ENCODE measurements around the gene EIF5A.
A peak's percentile ranks its signal among the peaks of the same experiment; 100 is the strongest.

The EIF5A gene

GRCh38 chr17:7292729-7293128 lies 14.7 kb upstream of the EIF5A start:
- Mint-ChIP-seq H3K9me3 (no peaks in the 10 kb centered on the region), H3K4me3 (no peak overlapping the region), H3K4me1 (peaks cover 7% of the 10 kb centered on the region), H3K36me3 (ENCODE audit: insufficient read depth) (peaks cover 7% of the 10 kb centered on the region), H3K27ac (ENCODE audit: low read depth) (no peak overlapping the region), H3K27me3 (peaks cover 64% of the 10 kb centered on the region)
- no peak for DNase-seq (ENCODE audit: low spot score in 2 of 2)
- ATAC-seq (replicated peaks; ENCODE audit: extremely low read depth, poor library complexity, severe bottlenecking): no peak

DNA sequence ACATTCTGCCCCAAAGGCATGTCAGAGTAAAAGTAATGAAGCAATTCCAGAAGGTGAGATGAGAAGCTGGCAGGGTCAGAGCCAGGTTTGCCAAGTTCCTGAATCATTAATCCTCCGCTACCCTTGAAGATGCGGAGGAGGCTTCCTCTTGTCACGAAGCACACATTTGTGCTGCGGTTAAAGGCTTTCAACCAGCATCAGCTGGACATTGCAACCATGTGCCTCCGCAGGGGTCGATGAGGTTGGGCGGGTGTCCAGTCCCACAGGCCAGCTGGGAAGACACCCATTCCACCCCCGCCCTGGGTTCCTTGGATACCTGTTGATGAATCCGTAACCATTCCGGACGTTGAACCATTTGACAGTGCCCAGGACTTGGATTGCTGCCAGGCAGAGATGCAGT lies 14.3 kb upstream of the EIF5A start:
- H3K4me3 Mint-ChIP-seq: peak overlapping the region; percentile 57

GRCh38 chr17:7293816-7294613 lies 13.4 kb upstream of the EIF5A start:
- Mint-ChIP-seq H3K27ac (ENCODE audit: low read depth) (no peak overlapping the region), H3K36me3 (ENCODE audit: insufficient read depth) (peaks cover 7% of the 10 kb centered on the region), H3K27me3 (peaks cover 53% of the 10 kb centered on the region), H3K4me3 (peak overlapping the region; percentile 57), H3K9me3 (no peaks in the 10 kb centered on the region), H3K4me1 (peaks cover 7% of the 10 kb centered on the region)
- no peak for ATAC-seq (replicated peaks; ENCODE audit: extremely low read depth, poor library complexity, severe bottlenecking)
- DNase-seq (ENCODE audit: low spot score in 2 of 2): no peak

More for the DNA sequence above, 14.3 kb upstream of the EIF5A start:
- Mint-ChIP-seq H3K4me1 (peaks cover 7% of the 10 kb centered on the region), H3K9me3 (no peaks in the 10 kb centered on the region), H3K27ac (ENCODE audit: low read depth) (no peak overlapping the region), H3K27me3 (peaks cover 60% of the 10 kb centered on the region), H3K36me3 (ENCODE audit: insufficient read depth) (peaks cover 7% of the 10 kb centered on the region)
- DNase-seq (ENCODE audit: low spot score in 2 of 2) (no peak), ATAC-seq (replicated peaks; ENCODE audit: extremely low read depth, poor library complexity, severe bottlenecking) (no peak)

- no peaks in the 10 kb centered on the region for H3K9me3 Mint-ChIP-seq
- ATAC-seq (replicated peaks; ENCODE audit: extremely low read depth, poor library complexity, severe bottlenecking) (peak; percentile 58), DNase-seq (ENCODE audit: low spot score in 2 of 2) (peak; percentile 31 to 47)
- H3K4me3 Mint-ChIP-seq: peak within 1 kb of the TSS; percentile 85
- peaks cover 7% of the 10 kb centered on the region for H3K36me3 Mint-ChIP-seq (ENCODE audit: insufficient read depth)
- H3K4me1 Mint-ChIP-seq: peaks cover 7% of the 10 kb centered on the region
- peak within 1 kb of the TSS; percentile 85 for H3K27ac Mint-ChIP-seq (ENCODE audit: low read depth)
- H3K27me3 Mint-ChIP-seq: peaks cover 52% of the 10 kb centered on the region
These were observed 12.7 kb upstream of the EIF5A start, which contains the start of gene YBX2 for GRCh38 chr17:7294614-7295153. YBX2 (minus strand) TSS chr17:7294639; CDS start chr17:7294500, 139 bp downstream.

DNA sequence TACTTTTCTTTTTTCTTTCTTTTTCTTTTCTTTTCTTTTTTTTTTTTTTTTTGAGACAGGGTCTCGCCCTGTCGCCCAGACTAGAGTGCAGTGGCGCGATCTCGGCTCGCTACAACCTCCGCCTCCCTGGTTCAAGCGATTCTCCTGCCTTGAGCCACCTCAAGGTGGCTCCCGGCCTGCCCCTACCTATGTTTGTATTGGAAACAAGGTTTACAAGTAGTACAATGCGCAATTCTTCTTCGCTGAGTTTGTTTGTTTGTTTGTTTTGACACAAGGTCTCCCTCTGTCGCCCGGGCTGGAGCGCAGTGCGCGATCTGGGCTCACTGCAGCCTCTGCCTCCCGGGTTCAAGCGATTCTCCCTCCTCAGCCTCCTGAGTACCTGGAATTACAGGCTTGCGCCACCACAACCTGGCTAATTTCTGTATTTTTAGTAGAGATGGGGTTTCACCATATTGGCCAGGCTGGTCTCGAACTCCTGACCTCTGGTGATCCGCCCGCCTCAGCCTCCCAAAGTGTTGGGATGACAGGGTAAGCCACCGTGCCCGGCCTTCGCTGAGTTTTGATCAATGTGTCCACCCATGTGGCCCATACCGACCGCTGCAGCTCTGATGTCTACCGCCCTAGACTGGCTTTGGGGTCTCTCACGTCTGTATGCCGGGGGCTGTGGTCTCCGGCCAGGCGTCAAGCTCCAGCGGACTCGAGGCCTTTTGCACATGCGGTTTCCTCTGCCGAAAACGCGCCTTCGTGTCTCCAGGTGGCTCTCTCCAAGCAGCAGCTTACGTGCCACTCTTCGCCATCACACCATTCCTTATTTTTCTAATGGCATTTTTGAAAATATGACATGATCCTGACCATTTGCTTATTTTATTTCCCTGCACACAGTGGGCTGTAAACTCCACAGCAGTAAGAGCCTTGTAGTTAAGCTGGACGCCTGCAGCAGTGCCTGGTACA lies 11.9 kb upstream of the EIF5A start:
- Mint-ChIP-seq H3K36me3 (ENCODE audit: insufficient read depth) (peaks cover 7% of the 10 kb centered on the region), H3K27ac (ENCODE audit: low read depth) (peak overlapping the region; percentile 85), H3K9me3 (no peaks in the 10 kb centered on the region), H3K4me1 (peaks cover 7% of the 10 kb centered on the region), H3K27me3 (peaks cover 43% of the 10 kb centered on the region), H3K4me3 (peak overlapping the region; percentile 85)
- DNase-seq (ENCODE audit: low spot score in 2 of 2): no peak
- ATAC-seq (replicated peaks; ENCODE audit: extremely low read depth, poor library complexity, severe bottlenecking): no peak

DNA sequence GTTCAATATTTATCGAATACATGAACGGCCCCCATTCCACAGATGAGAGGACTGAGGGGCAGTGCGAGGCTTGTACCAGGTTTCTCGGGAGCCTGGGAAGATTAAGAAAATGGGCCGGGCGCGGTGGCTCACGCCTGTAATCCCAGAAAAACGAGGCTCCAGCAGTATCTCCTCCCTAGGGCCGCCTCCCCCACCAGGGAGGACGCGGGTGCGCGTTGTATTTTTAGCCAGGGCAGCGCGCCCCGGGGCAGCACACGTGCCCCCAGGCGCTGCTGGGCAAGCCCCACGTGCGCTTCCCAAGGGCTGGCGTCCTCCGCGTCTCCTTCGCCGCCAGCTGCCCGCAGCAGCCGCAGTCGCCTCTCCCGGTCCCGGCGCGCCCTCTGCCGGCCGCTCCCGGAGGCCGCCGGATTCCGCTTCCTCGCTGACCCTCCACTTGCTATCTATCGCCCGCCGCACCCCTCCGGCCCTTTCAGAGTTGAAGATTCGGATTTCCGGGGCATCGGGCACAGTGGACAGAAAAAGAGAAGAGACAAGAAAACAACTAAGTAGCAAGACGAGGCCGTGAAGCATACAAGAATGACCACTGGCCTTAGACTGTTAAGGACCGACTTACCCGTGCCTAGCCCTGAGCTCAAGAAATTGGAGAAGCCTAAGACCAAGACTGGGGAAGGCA lies 11.1 kb upstream of the EIF5A start:
- no peak overlapping the region for H3K27ac Mint-ChIP-seq (ENCODE audit: low read depth)
- peaks cover 35% of the 10 kb centered on the region for H3K27me3 Mint-ChIP-seq
- peaks cover 7% of the 10 kb centered on the region for H3K36me3 Mint-ChIP-seq (ENCODE audit: insufficient read depth)
- H3K4me1 Mint-ChIP-seq: peaks cover 7% of the 10 kb centered on the region
- DNase-seq (ENCODE audit: low spot score in 2 of 2) (peak in 1 of 2 donors; percentile 60), ATAC-seq (replicated peaks; ENCODE audit: extremely low read depth, poor library complexity, severe bottlenecking) (no peak)
- no peaks in the 10 kb centered on the region for H3K9me3 Mint-ChIP-seq
- no peak overlapping the region for H3K4me3 Mint-ChIP-seq

- DNase-seq (ENCODE audit: low spot score in 2 of 2) (no peak), ATAC-seq (replicated peaks; ENCODE audit: extremely low read depth, poor library complexity, severe bottlenecking) (no peak)
- no peak overlapping the region for H3K4me3 Mint-ChIP-seq
- no peaks in the 10 kb centered on the region for H3K27me3 Mint-ChIP-seq
- H3K27ac Mint-ChIP-seq (ENCODE audit: low read depth): no peak overlapping the region
- peaks cover 21% of the 10 kb centered on the region for H3K36me3 Mint-ChIP-seq (ENCODE audit: insufficient read depth)
- peaks cover 7% of the 10 kb centered on the region for H3K4me1 Mint-ChIP-seq
- H3K9me3 Mint-ChIP-seq: no peaks in the 10 kb centered on the region
These were observed 3.2 kb upstream of the EIF5A start for GRCh38 chr17:7304179-7304578.

- H3K4me3 Mint-ChIP-seq: peak overlapping the region; percentile 79
- no peaks in the 10 kb centered on the region for H3K9me3 Mint-ChIP-seq
- ATAC-seq (replicated peaks; ENCODE audit: extremely low read depth, poor library complexity, severe bottlenecking) (peak; percentile 7), DNase-seq (ENCODE audit: low spot score in 2 of 2) (peak in 1 of 2 donors; percentile 49)
- peaks cover 40% of the 10 kb centered on the region for H3K4me1 Mint-ChIP-seq
- peaks cover 54% of the 10 kb centered on the region for H3K36me3 Mint-ChIP-seq (ENCODE audit: insufficient read depth)
- no peaks in the 10 kb centered on the region for H3K27me3 Mint-ChIP-seq
- H3K27ac Mint-ChIP-seq (ENCODE audit: low read depth): peak overlapping the region; percentile 95
These were observed 527 bp downstream of the EIF5A start for GRCh38 chr17:7307686-7308624.

- Mint-ChIP-seq H3K36me3 (ENCODE audit: insufficient read depth) (peaks cover 63% of the 10 kb centered on the region), H3K27me3 (no peaks in the 10 kb centered on the region), H3K4me3 (peak overlapping the region; percentile 79), H3K9me3 (no peaks in the 10 kb centered on the region), H3K4me1 (peaks cover 49% of the 10 kb centered on the region), H3K27ac (ENCODE audit: low read depth) (peak overlapping the region; percentile 95)
- peak; percentile 40 for ATAC-seq (replicated peaks; ENCODE audit: extremely low read depth, poor library complexity, severe bottlenecking)
- DNase-seq (ENCODE audit: low spot score in 2 of 2): peak; percentile 67 to 89
These were observed 1.4 kb downstream of the EIF5A start for GRCh38 chr17:7308625-7309433.

DNA sequence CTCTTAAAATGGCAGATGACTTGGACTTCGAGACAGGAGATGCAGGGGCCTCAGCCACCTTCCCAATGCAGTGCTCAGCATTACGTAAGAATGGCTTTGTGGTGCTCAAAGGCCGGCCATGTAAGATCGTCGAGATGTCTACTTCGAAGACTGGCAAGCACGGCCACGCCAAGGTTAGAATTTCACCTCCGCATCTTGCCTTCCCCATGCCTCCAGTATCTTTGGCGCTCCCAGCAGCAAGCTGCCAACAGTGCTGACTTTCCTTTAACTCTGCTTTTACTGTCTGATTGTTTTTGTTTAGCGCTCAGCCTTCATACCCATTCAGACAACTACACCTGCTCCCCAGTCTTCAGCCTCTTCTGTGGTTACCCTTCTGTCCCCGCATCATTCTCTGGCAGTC lies 2.2 kb downstream of the EIF5A start:
- ATAC-seq (replicated peaks; ENCODE audit: extremely low read depth, poor library complexity, severe bottlenecking): no peak
- no peak for DNase-seq (ENCODE audit: low spot score in 2 of 2)
- peak overlapping the region; percentile 79 for H3K4me3 Mint-ChIP-seq
- H3K27ac Mint-ChIP-seq (ENCODE audit: low read depth): peak overlapping the region; percentile 95
- peaks cover 70% of the 10 kb centered on the region for H3K36me3 Mint-ChIP-seq (ENCODE audit: insufficient read depth)
- H3K9me3 Mint-ChIP-seq: no peaks in the 10 kb centered on the region
- H3K4me1 Mint-ChIP-seq: peaks cover 57% of the 10 kb centered on the region
- H3K27me3 Mint-ChIP-seq: no peaks in the 10 kb centered on the region

Measured in central memory CD8-positive, alpha-beta T cell (primary cell).